Bronchial epithelial cell (primary cell): ENCODE measurements around the gene C2orf15. TPM values are rescaled to one million over a fixed set of nuclear protein-coding genes. Genes with fewer than 3 reads are reported as not detected.

Experiments
- DNase-seq: peaks from one replicate; pipeline ENCODE4 v3.0.0-alpha.2; 2010; ENCODE audit warnings: low read depth
- FAIRE-seq: peaks from 2 replicates; lab custom pipeline; 2011; peaks lifted over from hg19 to GRCh38; lab: Jason Lieb, UNC
- H3K27me3 ChIP-seq: 2 replicates; pipeline ENCODE4 v1.5.1; 2011; ENCODE audit warnings: low read length; ENCODE audit not compliant: control insufficient read depth, insufficient read depth
- H3K36me3 ChIP-seq: 2 replicates; pipeline ENCODE4 v1.5.1; 2011; ENCODE audit warnings: low read length; ENCODE audit not compliant: control insufficient read depth, insufficient read depth
- H3K4me3 ChIP-seq: 2 replicates; pipeline ENCODE4 v1.5.1; 2011; ENCODE audit warnings: mild to moderate bottlenecking, low read depth, low read length, control low read depth
- CTCF ChIP-seq: IDR thresholded peaks from 2 replicates; pipeline ENCODE4 v1.5.1; 2011; ENCODE audit warnings: mild to moderate bottlenecking, moderate library complexity, low read length, control low read depth, inconsistent platforms; ENCODE audit not compliant: insufficient read depth, severe bottlenecking
- total RNA-seq: library from RNA; depleted of rRNA; stranded (reverse); fragments of >200 nt; gene quantifications from 2 replicates; pipeline ENCODE4 v1.2.1, GENCODE V29; 2014

C2orf15 gene
- total RNA-seq, result 0.90 and 1.1 TPM in 2 replicates

GRCh38 chr2:99141110-99142108 lies at the start of gene C2orf15:
C2orf15 (plus strand) TSS chr2:99141707; CDS start chr2:99150559, 8,852 bp downstream.
- Histone ChIP-seq H3K4me3 (peak within 1 kb of the TSS; percentile 81), H3K36me3 (no peaks in the 10 kb centered on the region), H3K27me3 (no peaks in the 10 kb centered on the region)
- TF ChIP-seq CTCF, result no peak
- FAIRE-seq (no peak), DNase-seq (peak; percentile 84)

GRCh38 chr2:99096728-99097127 lies 44.8 kb upstream of the C2orf15 start:
- DNase-seq, result no peak
- no peaks in the 10 kb centered on the region for H3K27me3 ChIP-seq
- no peak overlapping the region for H3K4me3 ChIP-seq
- no peak for FAIRE-seq
- TF ChIP-seq CTCF, result no peak
- H3K36me3 ChIP-seq, result no peaks in the 10 kb centered on the region

- Histone ChIP-seq H3K4me3 (no peak overlapping the region), H3K36me3 (no peaks in the 10 kb centered on the region), H3K27me3 (no peaks in the 10 kb centered on the region)
- DNase-seq, result no peak
- no peak for TF ChIP-seq CTCF
- no peak for FAIRE-seq
Measured at GRCh38 chr2:99101697-99102096, 39.8 kb upstream of the C2orf15 start.

GRCh38 chr2:99104006-99104405 lies 37.5 kb upstream of the C2orf15 start:
- H3K36me3 ChIP-seq, result no peaks in the 10 kb centered on the region
- TF ChIP-seq CTCF, result no peak
- no peak overlapping the region for H3K4me3 ChIP-seq
- DNase-seq (no peak), FAIRE-seq (no peak)
- no peaks in the 10 kb centered on the region for H3K27me3 ChIP-seq

GRCh38 chr2:99106913-99107312 lies 34.6 kb upstream of the C2orf15 start:
- TF ChIP-seq CTCF, result no peak
- no peaks in the 10 kb centered on the region for H3K36me3 ChIP-seq
- FAIRE-seq (no peak), DNase-seq (peak; percentile 18)
- H3K4me3 ChIP-seq, result no peak overlapping the region
- H3K27me3 ChIP-seq, result no peaks in the 10 kb centered on the region
